ENCODE data around the gene TBCD.
"Not testable (repeated sequence)": the region's sequence is repeated elsewhere in the genome, so short reads cannot be mapped to it uniquely, and the experiment has no call there.

Gene TBCD

GRCh38 chr17:82984249-82984617 is 232.4 kb downstream of the TBCD start:
- not testable (repeated sequence) for H3K23ac ChIP-seq (ENCODE audit: low read depth, low read length, poor library complexity); H2AFZ ChIP-seq (ENCODE audit: low read length); H2BK15ac ChIP-seq (ENCODE audit: low read length)

GRCh38 chr17:82984751-82985427 is 233.0 kb downstream of the TBCD start:
- H2BK120ac ChIP-seq (ENCODE audit: low read depth, low read length) = no peak overlapping the region
- no peak overlapping the region for H3K4me3 ChIP-seq (ENCODE audit: low read length in 2 of 2)
- no peak overlapping the region for H2AFZ ChIP-seq (ENCODE audit: low read length)
- H3K4me1 ChIP-seq (ENCODE audit: control insufficient read depth in 2 of 2, insufficient read depth in 1 of 2, low read depth in 1 of 2, low read length in 2 of 2) = peaks cover 6 to 7% of the 10 kb centered on the region in 2 donors
- H3K36me3 ChIP-seq (replicated peaks in 1 of 2; ENCODE audit: control insufficient read depth in 2 of 2, insufficient read depth in 2 of 2, low read length in 2 of 2) = no peaks in the 10 kb centered on the region
- no peak overlapping the region for H4K8ac ChIP-seq (ENCODE audit: low read depth, low read length)
- H3K23ac ChIP-seq (ENCODE audit: low read depth, low read length, poor library complexity) = no peak overlapping the region
- no peak overlapping the region for H2BK15ac ChIP-seq (ENCODE audit: low read length)
- no peak overlapping the region for H3K14ac ChIP-seq (ENCODE audit: low read length)
- H2BK5ac ChIP-seq (ENCODE audit: low read length) = no peak overlapping the region
- H3K27me3 ChIP-seq (ENCODE audit: control insufficient read depth in 3 of 3, insufficient read depth in 3 of 3, low read depth in 1 of 3, low read length in 3 of 3) = no peaks in the 10 kb centered on the region
- peak overlapping the region; percentile 72 for H3K18ac ChIP-seq (ENCODE audit: low read length)
- peak overlapping the region; percentile 60 for H2BK12ac ChIP-seq (ENCODE audit: low read length)
- peak overlapping the region; percentile 71 for H2AK5ac ChIP-seq (ENCODE audit: low read depth, low read length)
- DNase-seq (ENCODE audit: low spot score) = no peak
- H4K91ac ChIP-seq (ENCODE audit: low read depth, low read length, poor library complexity) = no peak overlapping the region
- H3K4me2 ChIP-seq (ENCODE audit: insufficient read depth, low read length, poor library complexity, severe bottlenecking) = no peak overlapping the region
- H3K9me3 ChIP-seq (replicated peaks in 1 of 2; ENCODE audit: control insufficient read depth in 2 of 2, insufficient read depth in 1 of 2, low read depth in 1 of 2, low read length in 2 of 2) = peaks cover 5 to 13% of the 10 kb centered on the region in 2 donors
- WGBS, 2 donors (ENCODE audit: extremely low coverage in 2 of 2, insufficient read length in 2 of 2, insufficient replicate concordance in 1 of 2) = no CpG with 5 or more reads among the region's 15 CpGs
- no peak overlapping the region for H3K9ac ChIP-seq (ENCODE audit: low read depth, low read length, poor library complexity)
- no peak overlapping the region for H3K27ac ChIP-seq (replicated peaks; ENCODE audit: low read length)
- H3K79me1 ChIP-seq (ENCODE audit: low read depth, low read length) = no peaks in the 10 kb centered on the region
- H3K4ac ChIP-seq (ENCODE audit: low read length) = no peak overlapping the region

More at GRCh38 chr17:82984249-82984617, 232.4 kb downstream of the TBCD start:
- Histone ChIP-seq H3K18ac (ENCODE audit: low read length) (peak overlapping the region; percentile 72), H3K4me3 (ENCODE audit: low read length in 2 of 2) (peak overlapping the region in 1 of 2 donors; percentile 9), H3K9me3 (replicated peaks in 1 of 2; ENCODE audit: control insufficient read depth in 2 of 2, insufficient read depth in 1 of 2, low read depth in 1 of 2, low read length in 2 of 2) (peaks cover 5 to 13% of the 10 kb centered on the region in 2 donors)
- H3K27ac ChIP-seq (replicated peaks; ENCODE audit: low read length); DNase-seq (ENCODE audit: low spot score); H2BK5ac ChIP-seq (ENCODE audit: low read length); H3K36me3 ChIP-seq (replicated peaks in 1 of 2; ENCODE audit: control insufficient read depth in 2 of 2, insufficient read depth in 2 of 2, low read length in 2 of 2); H3K4me1 ChIP-seq (ENCODE audit: control insufficient read depth in 2 of 2, insufficient read depth in 1 of 2, low read depth in 1 of 2, low read length in 2 of 2); H2AK5ac ChIP-seq (ENCODE audit: low read depth, low read length); H3K9ac ChIP-seq (ENCODE audit: low read depth, low read length, poor library complexity); H3K4ac ChIP-seq (ENCODE audit: low read length); H2BK12ac ChIP-seq (ENCODE audit: low read length); H4K8ac ChIP-seq (ENCODE audit: low read depth, low read length); H3K27me3 ChIP-seq (ENCODE audit: control insufficient read depth in 3 of 3, insufficient read depth in 3 of 3, low read depth in 1 of 3, low read length in 3 of 3); H3K14ac ChIP-seq (ENCODE audit: low read length); H2BK120ac ChIP-seq (ENCODE audit: low read depth, low read length); H3K79me1 ChIP-seq (ENCODE audit: low read depth, low read length); H4K91ac ChIP-seq (ENCODE audit: low read depth, low read length, poor library complexity); H3K4me2 ChIP-seq (ENCODE audit: insufficient read depth, low read length, poor library complexity, severe bottlenecking): not testable (repeated sequence)
- WGBS, 2 donors (ENCODE audit: extremely low coverage in 2 of 2, insufficient read length in 2 of 2, insufficient replicate concordance in 1 of 2) = no CpG with 5 or more reads among the region's 12 CpGs

- Histone ChIP-seq H3K23ac (ENCODE audit: low read depth, low read length, poor library complexity) (no peak overlapping the region), H3K9ac (ENCODE audit: low read depth, low read length, poor library complexity) (no peak overlapping the region), H2AFZ (ENCODE audit: low read length) (no peak overlapping the region), H2AK5ac (ENCODE audit: low read depth, low read length) (no peak overlapping the region), H3K36me3 (replicated peaks in 1 of 2; ENCODE audit: control insufficient read depth in 2 of 2, insufficient read depth in 2 of 2, low read length in 2 of 2) (no peaks in the 10 kb centered on the region), H3K4me3 (ENCODE audit: low read length in 2 of 2) (no peak overlapping the region), H2BK12ac (ENCODE audit: low read length) (no peak overlapping the region), H3K4me2 (ENCODE audit: insufficient read depth, low read length, poor library complexity, severe bottlenecking) (no peak overlapping the region), H2BK120ac (ENCODE audit: low read depth, low read length) (no peak overlapping the region), H2BK15ac (ENCODE audit: low read length) (no peak overlapping the region), H4K8ac (ENCODE audit: low read depth, low read length) (no peak overlapping the region), H3K9me3 (replicated peaks in 1 of 2; ENCODE audit: control insufficient read depth in 2 of 2, insufficient read depth in 1 of 2, low read depth in 1 of 2, low read length in 2 of 2) (peaks cover 3 to 11% of the 10 kb centered on the region in 2 donors), H3K14ac (ENCODE audit: low read length) (no peak overlapping the region), H3K4ac (ENCODE audit: low read length) (no peak overlapping the region), H3K79me1 (ENCODE audit: low read depth, low read length) (no peaks in the 10 kb centered on the region), H3K27me3 (ENCODE audit: control insufficient read depth in 3 of 3, insufficient read depth in 3 of 3, low read depth in 1 of 3, low read length in 3 of 3) (no peaks in the 10 kb centered on the region), H3K18ac (ENCODE audit: low read length) (no peak overlapping the region), H2BK5ac (ENCODE audit: low read length) (no peak overlapping the region), H4K91ac (ENCODE audit: low read depth, low read length, poor library complexity) (no peak overlapping the region), H3K4me1 (ENCODE audit: control insufficient read depth in 2 of 2, insufficient read depth in 1 of 2, low read depth in 1 of 2, low read length in 2 of 2) (peaks cover 6 to 7% of the 10 kb centered on the region in 2 donors), H3K27ac (replicated peaks; ENCODE audit: low read length) (no peak overlapping the region)
- WGBS, 2 donors (ENCODE audit: extremely low coverage in 2 of 2, insufficient read length in 2 of 2, insufficient replicate concordance in 1 of 2) = no CpG with 5 or more reads among the region's 11 CpGs
- DNase-seq (ENCODE audit: low spot score) = no peak
These were observed 233.6 kb downstream of the TBCD start for GRCh38 chr17:82985428-82985805.

- no peak for DNase-seq (ENCODE audit: low spot score)
- WGBS, 2 donors (ENCODE audit: extremely low coverage in 2 of 2, insufficient read length in 2 of 2, insufficient replicate concordance in 1 of 2) = no CpG with 5 or more reads among the region's 17 CpGs
These were observed 234.1 kb downstream of the TBCD start for GRCh38 chr17:82985973-82986372.

More at GRCh38 chr17:82985973-82986372, 234.1 kb downstream of the TBCD start:
- Histone ChIP-seq H2AFZ (ENCODE audit: low read length) (peak overlapping the region; percentile 81), H3K18ac (ENCODE audit: low read length) (peak overlapping the region; percentile 51), H2AK5ac (ENCODE audit: low read depth, low read length) (no peak overlapping the region), H2BK15ac (ENCODE audit: low read length) (no peak overlapping the region), H3K9me3 (replicated peaks in 1 of 2; ENCODE audit: control insufficient read depth in 2 of 2, insufficient read depth in 1 of 2, low read depth in 1 of 2, low read length in 2 of 2) (peaks cover 3 to 11% of the 10 kb centered on the region in 2 donors), H3K27ac (replicated peaks; ENCODE audit: low read length) (no peak overlapping the region), H2BK12ac (ENCODE audit: low read length) (no peak overlapping the region), H3K27me3 (ENCODE audit: control insufficient read depth in 3 of 3, insufficient read depth in 3 of 3, low read depth in 1 of 3, low read length in 3 of 3) (no peaks in the 10 kb centered on the region), H3K4ac (ENCODE audit: low read length) (no peak overlapping the region), H3K9ac (ENCODE audit: low read depth, low read length, poor library complexity) (no peak overlapping the region), H3K4me3 (ENCODE audit: low read length in 2 of 2) (no peak overlapping the region), H3K36me3 (replicated peaks in 1 of 2; ENCODE audit: control insufficient read depth in 2 of 2, insufficient read depth in 2 of 2, low read length in 2 of 2) (no peaks in the 10 kb centered on the region), H2BK120ac (ENCODE audit: low read depth, low read length) (no peak overlapping the region), H3K23ac (ENCODE audit: low read depth, low read length, poor library complexity) (peak overlapping the region; percentile 61), H4K91ac (ENCODE audit: low read depth, low read length, poor library complexity) (no peak overlapping the region), H2BK5ac (ENCODE audit: low read length) (no peak overlapping the region), H3K4me2 (ENCODE audit: insufficient read depth, low read length, poor library complexity, severe bottlenecking) (peak overlapping the region; percentile 15), H3K79me1 (ENCODE audit: low read depth, low read length) (no peaks in the 10 kb centered on the region), H4K8ac (ENCODE audit: low read depth, low read length) (no peak overlapping the region), H3K14ac (ENCODE audit: low read length) (peak overlapping the region; percentile 50), H3K4me1 (ENCODE audit: control insufficient read depth in 2 of 2, insufficient read depth in 1 of 2, low read depth in 1 of 2, low read length in 2 of 2) (peaks cover 6 to 7% of the 10 kb centered on the region in 2 donors)
